Stimulated activated CD4-positive, alpha-beta T cell treated with anti-CD3 and anti-CD28 coated beads, TNF-alpha, amount 100 ng/mL, for 48 hours (primary cell): ENCODE data around the gene FGF11.

Experiments used
- DNase-seq, 3 donors: peaks; one replicate each; pipeline ENCODE4 v3.0.0-alpha.2; 2020; ENCODE audit warnings: low read depth in 3 of 3

FGF11 gene

GRCh38 chr17:7439462-7440112, at the start of gene FGF11:
FGF11 (plus strand) TSS chr17:7439512; CDS start chr17:7439621, 109 bp downstream.
- DNase-seq, result no peak

- no peak for DNase-seq
Measured at GRCh38 chr17:7389924-7390910, 49.1 kb upstream of the FGF11 start.

GRCh38 chr17:7391307-7391706, 48.0 kb upstream of the FGF11 start:
- no peak for DNase-seq

GRCh38 chr17:7392696-7393612, 46.4 kb upstream of the FGF11 start:
- no peak for DNase-seq

- peak in 1 of 3 donors; percentile 40 for DNase-seq
Measured at GRCh38 chr17:7393613-7394451, 45.5 kb upstream of the FGF11 start.

- DNase-seq, result peak; percentile 62 to 83 (median 67)
Measured at GRCh38 chr17:7394452-7395191, 44.7 kb upstream of the FGF11 start, which contains the start of gene PLSCR3. PLSCR3 (minus strand) TSS chr17:7394525; CDS start chr17:7394110, 415 bp downstream.

- DNase-seq, result no peak
Measured at GRCh38 chr17:7396147-7396546, 43.2 kb upstream of the FGF11 start.

GRCh38 chr17:7398612-7399011, 40.7 kb upstream of the FGF11 start:
- DNase-seq, result no peak

GRCh38 chr17:7403043-7403726, 36.1 kb upstream of the FGF11 start:
- DNase-seq, result no peak

GRCh38 chr17:7403727-7403976, 35.7 kb upstream of the FGF11 start:
- DNase-seq, result no peak

GRCh38 chr17:7403977-7404736, 35.2 kb upstream of the FGF11 start, which contains the start of gene TMEM256:
TMEM256 (minus strand) TSS chr17:7404097; CDS start chr17:7404084, 13 bp downstream.
- DNase-seq, result peak; percentile 89 to 95 (median 93)

GRCh38 chr17:7404737-7405349, 34.5 kb upstream of the FGF11 start:
- peak in 1 of 3 donors; percentile 32 for DNase-seq

GRCh38 chr17:7405350-7406234, 33.7 kb upstream of the FGF11 start:
- DNase-seq, result no peak

- no peak for DNase-seq
Measured at GRCh38 chr17:7406235-7406825, 33.0 kb upstream of the FGF11 start.

GRCh38 chr17:7407082-7407481, 32.2 kb upstream of the FGF11 start:
- no peak for DNase-seq

- DNase-seq, result no peak
Measured at GRCh38 chr17:7407485-7408251, 31.6 kb upstream of the FGF11 start, which contains the start of gene NLGN2. NLGN2 (plus strand) TSS chr17:7407845; CDS start chr17:7408256, 411 bp downstream.
